CD4-positive, alpha-beta T cell treated with Interleukin-4 for 1 hour (primary cell): ENCODE measurements around the gene DUS2.
A peak's percentile ranks its signal among the peaks of the same experiment; 100 is the strongest.
"Not testable (repeated sequence)": the region's sequence is repeated elsewhere in the genome, so short reads cannot be mapped to it uniquely, and the experiment has no call there.

Experiments
- DNase-seq, 2 donors: peaks; one replicate each; pipeline ENCODE4 v3.0.0-alpha.2; 2020 to 2022

DUS2 gene

DNA sequence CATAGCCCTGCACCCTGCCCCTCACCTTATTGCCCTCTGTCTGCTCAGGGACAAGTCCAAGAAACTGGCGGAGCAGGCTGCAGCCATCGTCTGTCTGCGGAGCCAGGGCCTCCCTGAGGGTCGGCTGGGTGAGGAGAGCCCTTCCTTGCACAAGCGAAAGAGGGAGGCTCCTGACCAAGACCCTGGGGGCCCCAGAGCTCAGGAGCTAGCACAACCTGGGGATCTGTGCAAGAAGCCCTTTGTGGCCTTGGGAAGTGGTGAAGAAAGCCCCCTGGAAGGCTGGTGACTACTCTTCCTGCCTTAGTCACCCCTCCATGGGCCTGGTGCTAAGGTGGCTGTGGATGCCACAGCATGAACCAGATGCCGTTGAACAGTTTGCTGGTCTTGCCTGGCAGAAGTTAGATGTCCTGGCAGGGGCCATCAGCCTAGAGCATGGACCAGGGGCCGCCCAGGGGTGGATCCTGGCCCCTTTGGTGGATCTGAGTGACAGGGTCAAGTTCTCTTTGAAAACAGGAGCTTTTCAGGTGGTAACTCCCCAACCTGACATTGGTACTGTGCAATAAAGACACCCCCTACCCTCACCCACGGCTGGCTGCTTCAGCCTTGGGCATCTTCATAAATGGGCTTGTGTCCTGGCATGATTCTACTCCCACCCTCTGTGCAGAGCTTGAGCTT, 55.8 kb downstream of the DUS2 start:
- no peak for DNase-seq

DNA sequence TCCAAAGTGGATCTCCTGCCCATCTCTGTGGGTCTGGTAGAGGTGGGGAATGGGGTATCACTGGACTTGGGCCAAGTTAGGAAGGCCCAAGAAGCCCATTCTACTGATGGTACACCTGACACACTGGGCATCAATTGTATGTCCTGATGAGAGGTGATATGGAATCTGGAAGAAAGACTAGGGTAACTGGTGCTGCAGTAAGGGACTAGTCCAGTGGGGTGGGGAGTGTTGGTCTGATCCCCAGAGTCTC, 56.2 kb downstream of the DUS2 start:
- DNase-seq: no peak

- peak; percentile 84 to 89 for DNase-seq
Observed at GRCh38 chr16:68079626-68080344, 56.7 kb downstream of the DUS2 start.

GRCh38 chr16:68081861-68082628, 59.0 kb downstream of the DUS2 start:
- DNase-seq: no peak

DNA sequence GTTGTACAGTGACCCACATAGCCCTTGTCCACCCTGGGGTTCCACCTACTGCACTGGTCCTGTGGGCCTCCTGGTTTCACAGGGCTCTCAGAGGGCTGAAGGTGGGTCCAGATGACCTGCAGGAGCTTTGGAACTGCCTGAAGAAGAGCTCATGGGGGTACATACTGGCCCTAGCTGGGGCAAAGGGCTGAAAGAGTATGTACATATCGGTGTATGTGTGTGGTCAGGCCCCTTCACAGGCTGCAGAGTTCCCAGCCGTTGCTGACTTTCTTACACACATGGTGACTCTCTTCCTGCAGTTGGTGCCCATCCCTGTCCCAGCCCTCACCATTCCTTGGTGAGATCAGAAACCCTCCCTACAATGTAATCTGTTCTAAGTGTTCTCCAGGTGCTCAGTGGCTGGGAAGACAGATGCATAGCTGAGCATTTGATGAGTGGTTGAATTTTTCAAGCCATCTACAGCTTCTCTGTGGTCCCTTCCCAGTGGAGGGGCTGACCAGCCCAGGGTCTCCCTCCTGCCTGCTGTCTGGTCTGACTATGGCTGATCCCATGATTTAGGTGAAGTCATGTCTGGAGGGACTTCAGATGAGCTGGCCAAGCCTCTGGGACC, 59.6 kb downstream of the DUS2 start:
- no peak for DNase-seq

GRCh38 chr16:68083239-68083781, 60.2 kb downstream of the DUS2 start:
- DNase-seq: no peak

GRCh38 chr16:68083861-68084503, 60.9 kb downstream of the DUS2 start:
- no peak for DNase-seq

DNA sequence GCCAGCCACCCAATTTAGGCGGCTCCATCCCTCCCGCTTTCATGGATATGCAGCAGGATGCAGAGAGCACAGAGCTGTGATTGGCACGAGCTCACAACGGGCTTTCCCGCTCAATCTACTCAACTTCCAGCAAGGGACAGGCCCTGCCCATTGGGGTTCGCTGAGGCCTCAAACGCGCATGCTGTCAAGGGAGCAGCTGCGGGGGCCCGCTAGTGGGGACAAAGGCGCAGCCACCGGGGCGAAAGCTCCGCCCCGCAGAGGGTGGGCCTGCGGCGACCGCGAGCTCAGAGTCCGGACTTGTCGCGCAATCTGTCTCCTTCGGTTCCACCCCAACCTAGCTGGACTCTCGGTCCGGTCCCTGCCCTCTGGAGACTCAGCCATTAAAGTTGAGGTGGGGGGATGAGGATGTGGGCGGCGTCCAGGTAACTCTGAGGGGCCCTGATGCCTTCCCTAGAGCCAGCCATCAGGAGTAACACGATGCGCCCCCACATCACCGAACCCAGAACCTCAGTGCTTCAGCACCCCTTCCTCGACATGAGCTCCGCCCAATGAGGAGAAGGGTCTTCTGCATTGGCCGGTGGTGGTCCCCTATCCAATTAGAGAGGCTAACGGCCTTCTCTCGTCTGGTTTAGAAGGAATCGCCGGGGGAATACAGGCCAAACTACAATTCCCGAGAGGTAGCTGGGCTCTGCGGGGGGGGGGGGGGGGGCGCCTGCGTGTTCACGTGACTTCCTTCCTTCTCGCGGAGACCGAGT, 61.6 kb downstream of the DUS2 start:
- DNase-seq: peak; percentile 88 to 89

- DNase-seq: peak; percentile 99
Observed at GRCh38 chr16:68085259-68086071, 62.4 kb downstream of the DUS2 start, which contains the start of gene NFATC3. NFATC3 (plus strand) TSS chr16:68085370; CDS start chr16:68085682, 312 bp downstream.

DNA sequence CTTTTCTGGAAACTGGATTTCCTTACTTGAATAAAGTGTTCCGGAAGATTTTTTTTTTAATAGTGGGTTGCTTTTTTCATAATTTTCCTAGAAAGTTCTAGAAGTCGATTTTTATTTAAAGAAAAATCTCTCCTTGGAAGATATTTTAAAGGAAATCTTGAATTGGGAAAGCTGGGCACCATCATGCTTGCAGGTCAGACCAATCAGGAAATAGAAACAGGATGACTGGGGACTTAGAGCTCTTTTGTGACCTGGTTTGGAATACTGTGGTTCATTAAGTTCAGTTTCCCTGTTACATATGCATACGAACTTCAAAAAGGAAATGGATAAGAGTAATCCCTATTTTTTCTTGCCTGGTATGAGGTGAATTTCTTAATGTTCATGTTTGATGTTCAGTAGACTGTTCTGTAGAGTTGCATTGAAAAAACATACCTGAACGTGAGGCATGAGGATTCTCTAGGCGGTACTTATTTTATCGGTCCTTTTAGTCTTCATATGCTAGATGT, 63.3 kb downstream of the DUS2 start:
- no peak for DNase-seq

DNA sequence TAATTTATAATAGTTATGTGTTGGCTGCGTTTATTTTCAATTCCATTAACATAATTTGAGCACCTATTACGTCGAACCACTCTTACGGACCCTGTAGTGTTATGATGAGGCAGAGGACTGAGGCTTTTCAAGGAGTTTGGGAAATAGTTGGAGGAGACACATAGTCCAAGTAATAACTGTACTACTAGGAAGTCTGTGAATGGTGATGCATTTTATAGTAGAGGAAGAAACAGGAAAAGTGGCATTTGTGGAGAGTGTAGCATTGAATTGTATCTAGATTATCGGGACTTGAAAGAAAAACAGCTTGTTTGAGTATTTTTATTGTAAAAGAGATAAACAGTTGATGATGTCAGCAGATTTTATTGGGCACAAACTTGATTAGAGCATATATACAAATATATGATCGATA, 63.8 kb downstream of the DUS2 start:
- no peak for DNase-seq

GRCh38 chr16:68087688-68088087, 64.6 kb downstream of the DUS2 start:
- no peak for DNase-seq

DNA sequence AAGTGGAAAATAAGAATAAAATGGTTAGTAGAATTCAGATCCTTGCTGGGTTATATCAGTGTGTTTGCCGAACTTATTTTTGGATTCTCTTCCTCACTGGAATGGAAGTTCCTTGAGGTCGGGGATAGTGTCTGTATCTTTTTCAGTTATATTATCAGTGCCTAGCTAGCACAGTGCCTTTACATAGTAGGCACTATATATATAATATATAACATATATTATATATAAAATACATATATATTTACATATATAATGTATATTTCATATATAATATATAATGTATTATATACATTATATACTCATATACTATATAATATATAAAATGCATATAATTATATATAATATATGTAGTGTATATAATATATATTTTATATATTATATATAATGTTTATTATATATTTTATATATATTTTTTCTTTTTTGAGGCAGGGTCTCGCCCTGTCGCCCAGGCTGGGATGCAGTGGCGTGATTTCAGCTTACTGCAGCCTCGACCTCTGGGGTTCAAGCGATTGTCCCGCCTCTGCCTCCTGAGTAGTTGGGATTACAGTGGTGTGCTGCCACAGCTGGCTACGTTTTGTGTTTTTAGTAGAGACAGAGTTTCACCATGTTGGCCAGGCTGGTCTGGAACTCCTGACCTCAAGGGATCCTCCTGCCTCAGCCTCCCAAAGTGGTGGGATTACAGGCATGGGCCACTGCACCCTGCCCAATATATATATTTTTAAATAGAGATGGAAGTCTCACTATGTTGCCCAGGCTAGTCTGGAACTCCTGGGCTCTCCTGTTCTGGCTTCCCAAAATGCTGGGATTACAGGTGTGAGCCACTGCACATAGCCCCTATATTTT, 65.3 kb downstream of the DUS2 start:
- no peak for DNase-seq

- DNase-seq: no peak
Observed at GRCh38 chr16:68089067-68089466, 66.0 kb downstream of the DUS2 start.

DNA sequence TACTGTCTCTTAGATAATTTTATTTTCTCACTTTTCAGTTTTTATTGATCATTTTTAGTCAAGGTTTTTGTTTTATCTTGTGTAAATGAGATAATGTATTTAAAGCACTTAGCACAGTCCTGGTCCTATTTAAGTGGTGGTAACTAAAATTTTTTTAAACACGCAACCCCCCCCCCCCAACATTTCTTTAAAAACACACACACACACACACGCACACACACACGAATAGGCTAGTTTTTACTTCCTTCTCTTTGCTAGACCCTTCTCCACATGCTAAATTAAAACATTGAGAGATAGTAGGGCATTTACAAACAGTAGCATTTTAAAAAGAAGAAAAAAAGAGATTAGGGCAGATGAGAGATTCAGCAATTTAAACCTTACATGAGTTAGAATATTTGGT, 67.0 kb downstream of the DUS2 start:
- peak in 1 of 2 donors; percentile 39 for DNase-seq

DNA sequence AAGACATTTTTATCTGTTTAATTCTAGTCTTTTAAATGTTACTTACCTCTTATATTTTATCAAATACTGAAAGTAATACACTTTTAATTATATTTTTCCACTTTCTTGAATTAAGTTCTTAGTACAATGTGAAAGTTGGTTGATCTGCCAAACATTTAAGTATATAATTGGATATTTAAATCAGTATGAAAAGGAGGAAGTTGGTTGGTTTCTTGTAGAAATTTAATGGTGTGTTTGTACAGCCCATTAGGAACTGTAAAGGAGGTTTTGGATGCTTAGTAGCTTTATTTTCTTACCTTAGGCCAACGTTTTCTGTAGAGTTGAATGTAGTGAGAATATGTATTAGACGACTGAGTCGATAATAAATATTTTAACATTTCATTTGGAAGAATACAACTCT, 67.4 kb downstream of the DUS2 start:
- DNase-seq: no peak

DNA sequence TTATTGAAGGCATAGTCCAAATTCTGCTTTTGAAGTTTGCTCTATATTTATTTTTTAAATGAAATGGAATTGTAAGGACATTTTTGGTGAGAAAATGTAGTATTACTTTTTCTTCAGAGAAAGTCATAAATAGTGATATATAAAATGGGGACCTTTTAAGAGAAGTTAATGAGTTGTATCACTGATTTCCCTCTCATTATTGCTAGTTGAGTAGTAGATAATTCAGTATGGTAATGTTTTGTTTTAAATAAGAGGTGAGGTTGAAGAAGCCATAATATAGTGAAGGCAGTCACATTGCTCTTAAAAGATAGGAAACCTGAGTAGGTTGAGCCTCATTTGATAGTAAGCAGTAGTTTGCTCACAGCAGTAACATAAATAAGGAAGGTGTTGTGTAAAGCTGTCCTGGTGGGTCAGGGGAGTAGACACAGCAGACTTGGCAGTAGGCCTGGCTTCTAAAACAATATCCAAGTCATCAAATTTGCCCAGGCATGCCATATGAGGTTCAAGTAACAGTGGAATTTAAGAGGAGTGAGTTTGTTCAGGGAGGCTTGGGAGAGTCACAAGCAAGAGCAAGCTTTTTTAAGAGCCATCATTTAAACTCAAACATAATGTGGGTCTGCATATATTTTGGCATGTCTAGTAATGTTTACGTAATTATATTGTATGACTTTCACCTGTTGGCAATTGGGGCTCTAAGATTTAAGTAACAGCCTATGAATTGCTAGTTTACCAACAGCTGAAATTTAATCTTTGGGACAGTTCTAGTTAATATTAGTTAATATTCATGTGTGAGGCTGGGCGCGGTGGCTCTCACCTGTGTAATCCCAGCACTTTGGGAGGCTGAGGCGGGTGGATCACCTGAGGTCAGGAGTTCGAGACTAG, 68.5 kb downstream of the DUS2 start:
- no peak for DNase-seq

- not testable (repeated sequence) for DNase-seq
Observed at GRCh38 chr16:68092275-68092674, 69.2 kb downstream of the DUS2 start.
